Calu3 (cell line): ENCODE measurements around the gene IMMP2L. TPM values are rescaled to one million over a fixed set of nuclear protein-coding genes. Genes with fewer than 3 reads are reported as not detected.

Source experiments
- BruUV-seq: library from RNA; stranded (reverse); fragments of 400-500 nt; replicated peaks from 2 replicates; lab custom pipeline; 2021; lab: Mats Ljungman, UMichigan
- CTCF ChIA-PET: fragments of 300-600 bp; sonication (Branson Sonifier 250); formaldehyde crosslinking; loops from one replicate; lab custom pipeline; 2022; ENCODE audit warnings: antibody characterized with exemption; lab: Charles Lee
- DNase-seq: peaks from one replicate; pipeline ENCODE4 v3.0.0; 2022
- H3K27ac Mint-ChIP-seq: one replicate; pipeline ENCODE4 v1.8.0; 2022; ENCODE audit warnings: mixed read lengths; ENCODE audit not compliant: unreplicated experiment
- H3K27me3 Mint-ChIP-seq: one replicate; pipeline ENCODE4 v1.8.0; 2022; ENCODE audit warnings: mixed read lengths; ENCODE audit not compliant: unreplicated experiment
- H3K36me3 Mint-ChIP-seq: one replicate; pipeline ENCODE4 v1.8.0; 2022; ENCODE audit warnings: mild to moderate bottlenecking, moderate library complexity, mixed read lengths; ENCODE audit not compliant: insufficient read depth, unreplicated experiment
- H3K4me1 Mint-ChIP-seq: one replicate; pipeline ENCODE4 v1.8.0; 2022; ENCODE audit warnings: mild to moderate bottlenecking, low read depth, mixed read lengths; ENCODE audit not compliant: unreplicated experiment
- H3K4me3 Mint-ChIP-seq: one replicate; pipeline ENCODE4 v1.8.0; 2022; ENCODE audit warnings: mild to moderate bottlenecking, low read depth, moderate library complexity, mixed read lengths; ENCODE audit not compliant: unreplicated experiment
- H3K9me3 Mint-ChIP-seq: one replicate; pipeline ENCODE4 v1.8.0; 2022; ENCODE audit warnings: low read depth, mixed read lengths; ENCODE audit not compliant: unreplicated experiment
- intact Hi-C: fragments of 100-400 bp; cut with micrococcal nuclease; formaldehyde crosslinking; loops from one replicate; pipeline ENCODE4 v1.10.0; 2022; ENCODE audit not compliant: unreplicated experiment
- total RNA-seq: library from RNA; stranded (reverse); gene quantifications from 2 replicates; pipeline ENCODE4 v1.2.3, GENCODE V29; 2022
- TF ChIP-seq, protein P1 (sequence below): fragments of 200-600 bp; IDR thresholded peaks from one replicate; pipeline ENCODE4 v1.8.0; 2022; ENCODE audit warnings: antibody characterized with exemption; ENCODE audit not compliant: unreplicated experiment

Gene IMMP2L
- total RNA-seq, 1 experiment from 2014 or later = 28.6 TPM

DNA sequence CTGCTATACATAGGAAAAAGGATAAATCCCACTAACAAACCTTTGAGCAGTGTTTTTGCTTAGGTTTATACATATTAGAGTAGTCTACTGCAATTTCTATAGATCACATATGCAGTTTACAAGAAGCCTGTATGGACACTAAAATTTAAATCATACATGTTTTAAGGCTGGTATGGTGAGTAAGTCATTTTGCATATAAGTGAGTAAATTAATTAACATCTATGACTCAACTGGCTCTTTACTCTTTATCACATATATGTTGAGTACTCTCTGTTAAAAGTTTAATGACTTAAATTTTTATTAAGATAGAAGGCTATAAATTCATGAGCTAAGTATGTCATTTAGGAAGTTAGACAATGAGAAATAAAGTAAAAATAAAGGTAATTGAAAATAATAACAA is 402.0 kb downstream of the IMMP2L start:
- H3K4me3 Mint-ChIP-seq = no peak overlapping the region
- no peaks in the 10 kb centered on the region for H3K27me3 Mint-ChIP-seq
- H3K4me1 Mint-ChIP-seq = no peaks in the 10 kb centered on the region
- no peak overlapping the region for H3K27ac Mint-ChIP-seq
- TF ChIP-seq, protein P1, sequence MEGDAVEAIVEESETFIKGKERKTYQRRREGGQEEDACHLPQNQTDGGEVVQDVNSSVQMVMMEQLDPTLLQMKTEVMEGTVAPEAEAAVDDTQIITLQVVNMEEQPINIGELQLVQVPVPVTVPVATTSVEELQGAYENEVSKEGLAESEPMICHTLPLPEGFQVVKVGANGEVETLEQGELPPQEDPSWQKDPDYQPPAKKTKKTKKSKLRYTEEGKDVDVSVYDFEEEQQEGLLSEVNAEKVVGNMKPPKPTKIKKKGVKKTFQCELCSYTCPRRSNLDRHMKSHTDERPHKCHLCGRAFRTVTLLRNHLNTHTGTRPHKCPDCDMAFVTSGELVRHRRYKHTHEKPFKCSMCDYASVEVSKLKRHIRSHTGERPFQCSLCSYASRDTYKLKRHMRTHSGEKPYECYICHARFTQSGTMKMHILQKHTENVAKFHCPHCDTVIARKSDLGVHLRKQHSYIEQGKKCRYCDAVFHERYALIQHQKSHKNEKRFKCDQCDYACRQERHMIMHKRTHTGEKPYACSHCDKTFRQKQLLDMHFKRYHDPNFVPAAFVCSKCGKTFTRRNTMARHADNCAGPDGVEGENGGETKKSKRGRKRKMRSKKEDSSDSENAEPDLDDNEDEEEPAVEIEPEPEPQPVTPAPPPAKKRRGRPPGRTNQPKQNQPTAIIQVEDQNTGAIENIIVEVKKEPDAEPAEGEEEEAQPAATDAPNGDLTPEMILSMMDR = no peak
- no peaks in the 10 kb centered on the region for H3K36me3 Mint-ChIP-seq
- no peak for DNase-seq
- BruUV-seq = no TSS peak
- CTCF ChIA-PET = no interaction called here
- intact Hi-C loops = no loop called here
- H3K9me3 Mint-ChIP-seq = peaks cover 2% of the 10 kb centered on the region

DNA sequence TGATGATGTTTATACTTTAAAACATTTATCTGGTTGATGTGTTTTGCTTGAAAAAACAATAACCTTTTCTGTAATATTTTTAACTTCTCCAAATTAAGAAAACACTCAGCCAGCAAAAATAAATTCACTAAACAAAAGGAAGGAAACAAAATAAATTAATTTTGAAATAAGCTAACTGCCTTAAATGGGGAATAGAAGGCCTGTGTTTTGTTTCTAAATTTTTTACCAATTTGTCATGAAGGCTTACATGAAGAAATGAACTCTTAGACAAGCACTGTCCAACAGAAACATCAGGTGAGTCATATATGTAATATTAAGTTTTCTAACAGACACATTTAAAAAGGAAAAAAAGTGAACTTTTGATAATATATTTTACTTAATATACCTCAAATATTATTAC is 402.9 kb downstream of the IMMP2L start:
- Mint-ChIP-seq H3K36me3 (no peaks in the 10 kb centered on the region), H3K4me3 (no peak overlapping the region), H3K27me3 (no peaks in the 10 kb centered on the region), H3K9me3 (peaks cover 2% of the 10 kb centered on the region), H3K27ac (no peak overlapping the region), H3K4me1 (no peaks in the 10 kb centered on the region)
- DNase-seq = no peak
- TF ChIP-seq, protein P1 = no peak
- BruUV-seq = no TSS peak
- intact Hi-C loops = no loop called here
- CTCF ChIA-PET = interaction anchor here (0.7 kb wide), 1 partner anchor 61 kb away, joined by 4 read pairs; no protein-coding TSS in a partner anchor

DNA sequence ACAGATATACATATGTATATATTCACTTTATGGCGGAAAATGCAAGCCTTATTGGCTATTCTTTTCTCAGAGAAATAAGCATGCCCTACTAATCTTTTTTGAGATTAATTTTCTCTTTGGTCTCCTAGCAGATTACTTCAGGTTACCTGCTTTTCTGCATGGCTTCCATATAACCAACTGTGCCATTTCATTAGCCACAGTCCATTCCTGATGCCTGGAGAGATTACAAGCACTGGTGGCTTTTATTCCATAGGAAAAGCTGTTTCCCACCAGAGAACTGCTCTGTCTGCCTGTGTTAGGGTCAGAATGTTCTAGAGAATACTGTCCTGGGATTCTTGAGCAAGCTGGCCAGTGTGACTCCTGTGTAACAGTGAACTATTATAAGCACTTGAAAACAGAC is 411.6 kb downstream of the IMMP2L start:
- H3K36me3 Mint-ChIP-seq = no peaks in the 10 kb centered on the region
- no peaks in the 10 kb centered on the region for H3K9me3 Mint-ChIP-seq
- no TSS peak for BruUV-seq
- intact Hi-C loops = no loop called here
- H3K4me3 Mint-ChIP-seq = no peak overlapping the region
- CTCF ChIA-PET = no interaction called here
- DNase-seq = no peak
- H3K27me3 Mint-ChIP-seq = no peaks in the 10 kb centered on the region
- no peak overlapping the region for H3K27ac Mint-ChIP-seq
- TF ChIP-seq, protein P1 = no peak
- H3K4me1 Mint-ChIP-seq = no peaks in the 10 kb centered on the region

DNA sequence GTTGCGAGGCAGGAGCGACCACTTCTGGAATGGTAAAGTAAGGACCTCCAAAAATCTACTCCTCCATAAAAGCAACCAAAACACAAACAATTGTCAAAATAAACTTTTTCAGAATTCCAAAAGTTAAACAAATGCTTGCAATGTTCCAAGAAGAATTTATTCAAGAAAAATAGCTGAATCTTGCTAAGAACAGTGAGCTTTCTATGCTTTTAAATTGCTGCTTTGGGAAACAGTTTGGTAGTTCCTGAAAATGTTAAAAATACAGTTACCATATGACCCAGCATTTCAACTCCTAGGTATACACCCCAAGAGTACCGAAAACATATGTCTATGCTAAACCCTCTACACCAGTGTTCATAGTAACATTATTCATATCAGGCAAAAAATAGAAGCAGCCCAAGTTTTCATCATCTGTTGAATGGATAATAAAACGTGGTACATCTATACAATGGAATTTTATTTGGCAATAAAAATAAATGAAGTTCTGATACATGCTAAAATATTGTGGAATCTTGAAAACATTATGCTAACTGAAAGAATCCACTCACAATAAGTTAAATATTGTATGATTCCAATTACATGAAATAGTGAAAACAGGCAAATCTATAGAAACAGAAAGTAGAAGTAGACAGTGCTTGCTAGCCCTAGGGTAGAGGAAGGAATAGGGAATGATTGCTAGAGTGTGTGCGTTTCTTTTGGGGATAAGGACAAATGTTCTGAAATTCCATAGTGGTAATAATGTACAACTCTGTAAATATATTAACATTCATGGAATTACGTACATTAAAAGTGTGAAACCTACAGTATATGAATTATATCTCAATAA is 414.4 kb downstream of the IMMP2L start:
- Mint-ChIP-seq H3K4me1 (no peaks in the 10 kb centered on the region), H3K9me3 (no peaks in the 10 kb centered on the region), H3K4me3 (no peak overlapping the region), H3K36me3 (no peaks in the 10 kb centered on the region), H3K27ac (no peak overlapping the region), H3K27me3 (no peaks in the 10 kb centered on the region)
- no TSS peak for BruUV-seq
- CTCF ChIA-PET = no interaction called here
- DNase-seq = no peak
- TF ChIP-seq, protein P1 = no peak
- intact Hi-C loops = no loop called here
